GM23338 (cell line): Measurements from ENCODE around the gene MAP1LC3A. TPM values are rescaled to one million over a fixed set of nuclear protein-coding genes. Genes with fewer than 3 reads are reported as not detected.

Source experiments
- ATAC-seq: fragments of 200-7000 bp; cut with Tn5 transposase; 3 replicates; pipeline ENCODE4 v1.9.1; 2020
- DNase-seq: peaks from one replicate; pipeline ENCODE4 v3.0.0-alpha.2; 2015; ENCODE audit warnings: low spot score
- H2AFZ ChIP-seq: fragments of 200-600 bp; sonication (generic); 2 replicates; pipeline ENCODE4 v1.8.0; 2016; ENCODE audit warnings: antibody characterized with exemption, mild to moderate bottlenecking, moderate library complexity
- H3F3A ChIP-seq: fragments of 200-600 bp; sonication (generic); replicated peaks from 2 replicates; pipeline ENCODE4 v1.8.0; 2017; ENCODE audit warnings: antibody characterized with exemption, mixed run types, low read depth
- H3K27ac ChIP-seq: fragments of 200-600 bp; sonication (generic); 2 replicates; pipeline ENCODE4 v1.6.1; 2016; ENCODE audit warnings: low read depth
- H3K27me3 ChIP-seq: fragments of 200-600 bp; sonication (generic); 2 replicates; pipeline ENCODE4 v1.8.0; 2016; ENCODE audit warnings: mild to moderate bottlenecking, mixed run types, moderate library complexity; ENCODE audit not compliant: insufficient read depth
- H3K36me3 ChIP-seq: fragments of 200-600 bp; sonication (generic); 2 replicates; pipeline ENCODE4 v1.8.0; 2016; ENCODE audit warnings: mild to moderate bottlenecking; ENCODE audit not compliant: insufficient read depth
- H3K4me1 ChIP-seq: fragments of 200-600 bp; sonication (generic); 2 replicates; pipeline ENCODE4 v1.8.0; 2016; ENCODE audit warnings: mild to moderate bottlenecking, moderate library complexity; ENCODE audit not compliant: insufficient read depth
- H3K4me2 ChIP-seq: fragments of 200-600 bp; sonication (generic); 2 replicates; pipeline ENCODE4 v1.7.1; 2017; ENCODE audit warnings: mixed run types
- H3K4me3 ChIP-seq: fragments of 200-600 bp; sonication (generic); 2 replicates; pipeline ENCODE4 v1.6.1; 2016; ENCODE audit warnings: mixed run types
- H3K79me2 ChIP-seq: fragments of 200-600 bp; sonication (generic); replicated peaks from 2 replicates; pipeline ENCODE4 v1.8.0; 2017; ENCODE audit warnings: mild to moderate bottlenecking; ENCODE audit not compliant: insufficient read depth
- H3K9me2 ChIP-seq: fragments of 200-600 bp; sonication (generic); 2 replicates; pipeline ENCODE4 v1.8.0; 2017; ENCODE audit not compliant: insufficient read depth
- H4K20me1 ChIP-seq: fragments of 200-600 bp; sonication (generic); replicated peaks from 2 replicates; pipeline ENCODE4 v1.8.0; 2017; ENCODE audit warnings: mild to moderate bottlenecking; ENCODE audit not compliant: insufficient read depth
- H3K27ac Mint-ChIP-seq: 2 replicates; pipeline ENCODE4 v1.8.0; 2020; ENCODE audit warnings: inconsistent platforms, mild to moderate bottlenecking, moderate library complexity, mixed read lengths
- H3K27me3 Mint-ChIP-seq: 3 replicates; pipeline ENCODE4 v1.8.0; 2022; ENCODE audit warnings: low read depth, mild to moderate bottlenecking, moderate library complexity, mixed read lengths, inconsistent platforms; ENCODE audit not compliant: insufficient read depth, poor library complexity
- H3K36me3 Mint-ChIP-seq: 3 replicates; pipeline ENCODE4 v1.8.0; 2021; ENCODE audit warnings: low read depth, mild to moderate bottlenecking, inconsistent platforms, moderate library complexity, mixed read lengths
- H3K4me1 Mint-ChIP-seq: 3 replicates; pipeline ENCODE4 v1.8.0; 2020; ENCODE audit warnings: mild to moderate bottlenecking, inconsistent platforms, mixed read lengths
- H3K4me3 Mint-ChIP-seq: 3 replicates; pipeline ENCODE4 v1.8.0; 2021; ENCODE audit warnings: moderate library complexity, mild to moderate bottlenecking, inconsistent platforms, mixed read lengths
- H3K9me3 Mint-ChIP-seq: 3 replicates; pipeline ENCODE4 v1.8.0; 2020; ENCODE audit warnings: moderate library complexity, mild to moderate bottlenecking, inconsistent platforms, mixed read lengths
- CREB1 ChIP-seq: fragments of 250-450 bp; sonication (Bioruptor Pico); IDR thresholded peaks from 2 replicates; pipeline ENCODE4 v1.5.0; 2020; ENCODE audit warnings: low read depth, mild to moderate bottlenecking, moderate library complexity
- EZH2 ChIP-seq: fragments of 200-600 bp; sonication (generic); IDR thresholded peaks from one replicate; pipeline ENCODE4 v1.8.0; 2017; ENCODE audit warnings: antibody characterized with exemption, mild to moderate bottlenecking, low read depth; ENCODE audit not compliant: unreplicated experiment
- JUNB ChIP-seq: IDR thresholded peaks from one replicate; pipeline ENCODE4 v1.6.1; 2016; ENCODE audit warnings: antibody characterized with exemption; ENCODE audit not compliant: unreplicated experiment
- POLR2AphosphoS5 ChIP-seq: IDR thresholded peaks from 2 replicates; pipeline ENCODE4 v1.6.1; 2016; ENCODE audit warnings: antibody characterized with exemption, low read depth
- STAT1 ChIP-seq: IDR thresholded peaks from one replicate; pipeline ENCODE4 v1.6.1; 2016; ENCODE audit warnings: antibody characterized with exemption; ENCODE audit not compliant: unreplicated experiment
- ZNF114 ChIP-seq: fragments of 250-450 bp; sonication (Bioruptor Pico); IDR thresholded peaks from 2 replicates; pipeline ENCODE4 v1.5.0; 2020; ENCODE audit warnings: mild to moderate bottlenecking, moderate library complexity
- ZNF331 ChIP-seq: fragments of 250-450 bp; sonication (Bioruptor Pico); IDR thresholded peaks from 2 replicates; pipeline ENCODE4 v1.5.0; 2020; ENCODE audit warnings: low read depth, mild to moderate bottlenecking, moderate library complexity
- polyA plus RNA-seq: library from polyadenylated mRNA; unstranded; fragments of >200 nt; fragmentation: Nextera tagmentation; extraction: Ambion mirVana; gene quantifications from 2 replicates; pipeline ENCODE4 v1.2.1, GENCODE V29; 2016
- total RNA-seq: library from RNA; depleted of rRNA; stranded (reverse); fragments of >200 nt; shearing (Covaris generic); gene quantifications from 2 replicates; pipeline ENCODE4 v1.2.3, GENCODE V29; 2014
- TF ChIP-seq, protein P1 (sequence below): fragments of 250-450 bp; sonication (Bioruptor Pico); IDR thresholded peaks from 2 replicates; pipeline ENCODE4 v1.5.0; 2020; ENCODE audit warnings: mild to moderate bottlenecking, moderate library complexity
- TF ChIP-seq, protein P2 (sequence below): IDR thresholded peaks from 2 replicates; pipeline ENCODE4 v1.6.1; 2016; ENCODE audit warnings: antibody characterized with exemption

Gene MAP1LC3A
- total and polyA plus RNA-seq, 2 experiments from 2014 or later = 15.2 to 15.9 TPM

DNA sequence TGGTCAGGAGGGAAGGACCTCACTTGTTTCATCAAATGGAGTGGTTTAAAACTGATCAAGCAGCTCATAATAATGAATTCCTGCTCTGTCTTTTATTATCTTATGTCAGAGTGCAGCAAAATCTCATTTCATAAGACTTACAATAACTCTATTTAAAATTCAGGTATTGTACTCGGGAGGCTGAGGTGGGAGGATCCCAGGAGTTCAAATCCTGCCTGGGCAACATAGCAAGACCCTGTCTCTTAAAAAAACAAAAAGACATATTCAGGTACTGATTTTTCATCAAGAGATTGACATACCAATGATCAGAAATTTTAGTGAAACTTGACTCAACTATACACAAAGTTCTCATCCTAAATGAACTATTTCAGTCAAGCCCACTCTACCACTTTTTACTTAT is 47.9 kb upstream of the MAP1LC3A start (continued):
- TF ChIP-seq, protein P1, sequence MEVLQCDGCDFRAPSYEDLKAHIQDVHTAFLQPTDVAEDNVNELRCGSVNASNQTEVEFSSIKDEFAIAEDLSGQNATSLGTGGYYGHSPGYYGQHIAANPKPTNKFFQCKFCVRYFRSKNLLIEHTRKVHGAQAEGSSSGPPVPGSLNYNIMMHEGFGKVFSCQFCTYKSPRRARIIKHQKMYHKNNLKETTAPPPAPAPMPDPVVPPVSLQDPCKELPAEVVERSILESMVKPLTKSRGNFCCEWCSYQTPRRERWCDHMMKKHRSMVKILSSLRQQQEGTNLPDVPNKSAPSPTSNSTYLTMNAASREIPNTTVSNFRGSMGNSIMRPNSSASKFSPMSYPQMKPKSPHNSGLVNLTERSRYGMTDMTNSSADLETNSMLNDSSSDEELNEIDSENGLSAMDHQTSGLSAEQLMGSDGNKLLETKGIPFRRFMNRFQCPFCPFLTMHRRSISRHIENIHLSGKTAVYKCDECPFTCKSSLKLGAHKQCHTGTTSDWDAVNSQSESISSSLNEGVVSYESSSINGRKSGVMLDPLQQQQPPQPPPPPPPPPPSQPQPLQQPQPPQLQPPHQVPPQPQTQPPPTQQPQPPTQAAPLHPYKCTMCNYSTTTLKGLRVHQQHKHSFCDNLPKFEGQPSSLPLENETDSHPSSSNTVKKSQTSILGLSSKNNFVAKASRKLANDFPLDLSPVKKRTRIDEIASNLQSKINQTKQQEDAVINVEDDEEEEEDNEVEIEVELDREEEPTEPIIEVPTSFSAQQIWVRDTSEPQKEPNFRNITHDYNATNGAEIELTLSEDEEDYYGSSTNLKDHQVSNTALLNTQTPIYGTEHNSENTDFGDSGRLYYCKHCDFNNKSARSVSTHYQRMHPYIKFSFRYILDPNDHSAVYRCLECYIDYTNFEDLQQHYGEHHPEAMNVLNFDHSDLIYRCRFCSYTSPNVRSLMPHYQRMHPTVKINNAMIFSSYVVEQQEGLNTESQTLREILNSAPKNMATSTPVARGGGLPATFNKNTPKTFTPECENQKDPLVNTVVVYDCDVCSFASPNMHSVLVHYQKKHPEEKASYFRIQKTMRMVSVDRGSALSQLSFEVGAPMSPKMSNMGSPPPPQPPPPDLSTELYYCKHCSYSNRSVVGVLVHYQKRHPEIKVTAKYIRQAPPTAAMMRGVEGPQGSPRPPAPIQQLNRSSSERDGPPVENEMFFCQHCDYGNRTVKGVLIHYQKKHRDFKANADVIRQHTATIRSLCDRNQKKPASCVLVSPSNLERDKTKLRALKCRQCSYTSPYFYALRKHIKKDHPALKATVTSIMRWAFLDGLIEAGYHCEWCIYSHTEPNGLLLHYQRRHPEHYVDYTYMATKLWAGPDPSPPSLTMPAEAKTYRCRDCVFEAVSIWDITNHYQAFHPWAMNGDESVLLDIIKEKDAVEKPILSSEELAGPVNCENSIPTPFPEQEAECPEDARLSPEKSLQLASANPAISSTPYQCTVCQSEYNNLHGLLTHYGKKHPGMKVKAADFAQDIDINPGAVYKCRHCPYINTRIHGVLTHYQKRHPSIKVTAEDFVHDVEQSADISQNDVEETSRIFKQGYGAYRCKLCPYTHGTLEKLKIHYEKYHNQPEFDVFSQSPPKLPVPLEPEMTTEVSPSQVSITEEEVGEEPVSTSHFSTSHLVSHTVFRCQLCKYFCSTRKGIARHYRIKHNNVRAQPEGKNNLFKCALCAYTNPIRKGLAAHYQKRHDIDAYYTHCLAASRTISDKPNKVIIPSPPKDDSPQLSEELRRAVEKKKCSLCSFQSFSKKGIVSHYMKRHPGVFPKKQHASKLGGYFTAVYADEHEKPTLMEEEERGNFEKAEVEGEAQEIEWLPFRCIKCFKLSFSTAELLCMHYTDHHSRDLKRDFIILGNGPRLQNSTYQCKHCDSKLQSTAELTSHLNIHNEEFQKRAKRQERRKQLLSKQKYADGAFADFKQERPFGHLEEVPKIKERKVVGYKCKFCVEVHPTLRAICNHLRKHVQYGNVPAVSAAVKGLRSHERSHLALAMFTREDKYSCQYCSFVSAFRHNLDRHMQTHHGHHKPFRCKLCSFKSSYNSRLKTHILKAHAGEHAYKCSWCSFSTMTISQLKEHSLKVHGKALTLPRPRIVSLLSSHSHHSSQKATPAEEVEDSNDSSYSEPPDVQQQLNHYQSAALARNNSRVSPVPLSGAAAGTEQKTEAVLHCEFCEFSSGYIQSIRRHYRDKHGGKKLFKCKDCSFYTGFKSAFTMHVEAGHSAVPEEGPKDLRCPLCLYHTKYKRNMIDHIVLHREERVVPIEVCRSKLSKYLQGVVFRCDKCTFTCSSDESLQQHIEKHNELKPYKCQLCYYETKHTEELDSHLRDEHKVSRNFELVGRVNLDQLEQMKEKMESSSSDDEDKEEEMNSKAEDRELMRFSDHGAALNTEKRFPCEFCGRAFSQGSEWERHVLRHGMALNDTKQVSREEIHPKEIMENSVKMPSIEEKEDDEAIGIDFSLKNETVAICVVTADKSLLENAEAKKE (CRISPR knock-in tag) = no peak
- TF ChIP-seq ZNF114 (CRISPR knock-in tag) = no peak
- no peak for TF ChIP-seq STAT1
- no peak for TF ChIP-seq JUNB
- TF ChIP-seq EZH2 = no peak
- no peak for TF ChIP-seq CREB1 (CRISPR knock-in tag)
- no peak for TF ChIP-seq ZNF331 (CRISPR knock-in tag)
- TF ChIP-seq, protein P2, sequence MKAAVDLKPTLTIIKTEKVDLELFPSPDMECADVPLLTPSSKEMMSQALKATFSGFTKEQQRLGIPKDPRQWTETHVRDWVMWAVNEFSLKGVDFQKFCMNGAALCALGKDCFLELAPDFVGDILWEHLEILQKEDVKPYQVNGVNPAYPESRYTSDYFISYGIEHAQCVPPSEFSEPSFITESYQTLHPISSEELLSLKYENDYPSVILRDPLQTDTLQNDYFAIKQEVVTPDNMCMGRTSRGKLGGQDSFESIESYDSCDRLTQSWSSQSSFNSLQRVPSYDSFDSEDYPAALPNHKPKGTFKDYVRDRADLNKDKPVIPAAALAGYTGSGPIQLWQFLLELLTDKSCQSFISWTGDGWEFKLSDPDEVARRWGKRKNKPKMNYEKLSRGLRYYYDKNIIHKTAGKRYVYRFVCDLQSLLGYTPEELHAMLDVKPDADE = no peak

DNA sequence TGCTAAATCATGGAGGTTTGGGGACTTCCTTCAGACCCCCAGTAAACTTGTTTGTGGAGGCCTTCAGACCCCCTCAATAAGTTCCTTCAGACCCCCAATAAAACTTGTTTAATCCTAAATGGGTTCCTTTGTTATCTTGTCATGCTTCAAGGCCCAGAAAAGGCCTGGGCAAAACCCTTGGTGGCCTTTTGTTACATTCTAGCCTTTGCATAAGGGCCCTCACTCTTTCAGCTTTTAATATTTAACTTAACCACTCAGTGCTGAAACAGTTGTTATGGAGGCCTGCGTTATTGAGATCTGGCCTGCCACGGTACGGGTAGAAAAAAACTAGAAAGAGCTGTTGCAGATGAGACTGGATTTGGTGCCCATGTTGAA is 46.6 kb upstream of the MAP1LC3A start:
- Histone ChIP-seq H2AFZ (no peak overlapping the region), H3K27me3 (no peaks in the 10 kb centered on the region), H3K9me2 (no peaks in the 10 kb centered on the region), H3K36me3 (peaks cover 3% of the 10 kb centered on the region; the same call in 1 of the 2 replicates), H3K27ac (0 out of 2 replicates have a peak overlapping the region, but pooled peaks have one; percentile 34), H3K4me1 (peaks cover 5% of the 10 kb centered on the region), H4K20me1 (no peaks in the 10 kb centered on the region), H3F3A (peaks cover 3% of the 10 kb centered on the region; the same call in 1 of the 2 replicates), H3K4me2 (no peak overlapping the region), H3K4me3 (no peak overlapping the region), H3K79me2 (peaks cover 2% of the 10 kb centered on the region)
- H3K27me3 Mint-ChIP-seq = peaks cover 11% of the 10 kb centered on the region
- H3K4me1 Mint-ChIP-seq = peaks cover 6% of the 10 kb centered on the region; the same call in 2 of the 3 replicates
- DNase-seq = no peak
- H3K36me3 Mint-ChIP-seq = peaks cover 17% of the 10 kb centered on the region; the same call in 2 of the 3 replicates
- no peak overlapping the region for H3K27ac Mint-ChIP-seq
- ATAC-seq = no peak
- H3K9me3 Mint-ChIP-seq = no peaks in the 10 kb centered on the region
- H3K4me3 Mint-ChIP-seq = no peak overlapping the region
- TF ChIP-seq, protein P1 (CRISPR knock-in tag) = no peak
- no peak for TF ChIP-seq CREB1 (CRISPR knock-in tag)
- TF ChIP-seq ZNF331 (CRISPR knock-in tag) = no peak
- no peak for TF ChIP-seq STAT1
- no peak for TF ChIP-seq JUNB
- no peak for TF ChIP-seq EZH2
- no peak for TF ChIP-seq POLR2AphosphoS5
